ENCODE results near the gene FIZ1.

FIZ1 gene

DNA sequence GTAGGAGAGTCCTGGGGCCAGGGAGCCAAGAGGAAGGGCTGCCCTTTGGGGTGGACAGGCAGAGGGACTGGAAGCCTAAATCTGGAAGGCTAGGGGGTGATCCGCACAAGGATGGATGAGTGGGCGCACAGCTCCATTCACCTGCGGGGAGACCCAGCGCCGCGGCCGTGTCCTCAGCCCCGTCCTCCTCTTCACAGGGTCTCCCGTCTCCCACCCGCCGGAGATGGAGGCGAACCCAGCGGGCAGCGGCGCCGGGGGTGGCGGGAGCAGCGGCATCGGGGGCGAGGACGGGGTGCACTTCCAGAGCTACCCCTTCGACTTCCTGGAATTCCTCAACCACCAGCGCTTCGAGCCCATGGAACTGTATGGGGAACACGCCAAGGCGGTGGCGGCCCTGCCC lies 14.1 kb upstream of the FIZ1 start:
- no peak for DNase-seq

DNA sequence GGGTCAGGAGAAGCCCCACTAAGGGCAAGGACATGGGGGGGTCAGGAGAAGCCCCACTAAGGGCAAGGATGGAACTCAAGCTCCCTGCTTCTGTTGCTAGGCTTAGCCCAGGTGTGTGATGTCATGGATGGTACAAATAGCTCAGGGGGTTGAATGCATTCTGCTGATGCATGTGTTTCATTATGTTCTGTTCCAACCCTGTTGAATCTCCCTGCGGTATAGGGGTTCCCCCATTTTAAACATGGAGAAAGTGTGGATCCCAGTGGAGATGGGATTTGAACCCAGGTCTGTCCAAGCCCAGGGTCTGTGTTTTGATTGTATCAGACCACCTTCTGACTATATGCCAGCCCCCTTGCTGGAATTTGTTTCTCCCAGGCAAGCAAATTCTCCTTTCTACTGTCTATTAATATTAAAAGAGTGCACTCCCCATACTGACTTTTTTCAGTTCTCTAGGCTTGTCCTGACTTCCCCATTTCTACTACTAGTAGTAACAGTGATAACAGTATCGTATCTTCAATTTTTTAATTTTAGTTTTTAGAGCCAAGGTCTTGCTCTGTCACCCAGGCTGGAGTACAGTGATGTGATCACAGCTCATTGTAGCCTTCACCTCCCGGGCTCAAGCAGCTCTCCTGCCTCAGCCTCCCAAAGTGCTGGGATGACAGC lies 12.8 kb upstream of the FIZ1 start:
- DNase-seq = no peak

DNA sequence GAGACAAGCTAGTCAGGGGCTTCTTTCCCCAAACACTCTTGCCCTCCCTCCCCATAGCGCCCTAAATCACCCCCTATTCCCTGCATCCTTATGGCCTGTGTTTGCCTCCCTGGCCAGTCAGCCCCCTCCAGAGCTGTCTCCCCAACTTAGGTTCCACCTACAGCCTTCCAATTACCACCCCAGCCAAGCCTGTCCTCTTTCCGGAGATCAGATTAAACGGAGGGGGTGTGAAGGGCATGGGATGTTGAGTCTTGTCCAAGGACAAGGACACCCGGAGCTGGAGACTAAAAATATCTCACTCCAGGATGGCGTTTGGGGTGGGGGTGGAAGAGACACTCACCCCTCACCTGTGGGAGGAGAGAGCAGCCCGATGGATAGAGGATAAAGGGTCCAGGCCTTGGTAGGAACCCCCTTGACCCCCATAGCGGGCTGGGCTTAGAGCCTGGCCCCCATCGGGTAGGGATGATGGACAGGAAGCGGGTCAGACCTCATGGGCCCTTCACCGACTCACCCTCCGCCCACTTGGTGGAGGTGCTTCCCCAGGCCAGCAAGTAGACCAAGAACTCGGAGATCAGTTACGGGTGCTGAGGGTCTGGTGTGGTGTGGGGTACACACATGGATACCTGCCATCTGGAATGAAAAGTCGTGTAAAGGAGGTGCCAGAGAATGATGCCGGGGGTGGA lies 12.1 kb upstream of the FIZ1 start:
- DNase-seq = no peak

DNA sequence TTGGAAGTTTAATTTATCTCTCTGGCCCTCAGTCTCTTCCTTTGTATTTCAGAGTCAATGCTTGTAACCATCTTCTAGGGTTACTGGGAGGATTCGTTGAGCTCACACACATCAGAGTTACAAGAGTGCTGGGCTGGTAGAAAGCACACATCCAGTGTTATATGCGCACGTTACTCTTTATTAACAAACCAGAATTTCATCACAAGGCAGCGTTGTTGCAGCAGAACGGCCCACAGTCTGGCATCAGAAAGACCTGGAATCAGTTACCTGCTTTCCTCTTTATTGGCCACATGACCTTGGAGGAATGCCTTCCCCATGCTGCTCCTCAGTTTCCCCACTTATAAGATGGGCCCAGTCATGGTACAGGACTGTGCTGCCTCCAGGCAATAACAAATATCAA lies 10.0 kb upstream of the FIZ1 start:
- DNase-seq = no peak

DNA sequence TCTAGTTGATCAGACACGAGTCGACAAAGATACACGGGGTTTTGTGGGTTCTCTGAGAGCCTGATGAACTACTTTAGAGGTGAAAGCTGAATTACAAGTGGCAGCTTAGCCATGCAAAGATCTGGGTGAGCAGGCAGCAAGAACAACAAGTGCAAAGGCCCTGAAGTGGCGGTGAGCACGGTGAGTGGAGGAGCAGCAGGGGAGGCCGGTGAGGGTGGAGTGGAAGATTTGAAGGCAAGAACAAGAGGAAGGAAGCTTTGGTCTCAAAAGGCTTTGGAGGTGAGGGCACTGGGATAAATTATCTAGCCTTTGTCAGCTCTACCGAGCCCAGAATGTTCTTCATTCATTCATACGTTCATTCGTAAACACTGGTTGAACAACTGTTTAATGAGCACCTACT lies 7.5 kb upstream of the FIZ1 start:
- no peak for DNase-seq

DNA sequence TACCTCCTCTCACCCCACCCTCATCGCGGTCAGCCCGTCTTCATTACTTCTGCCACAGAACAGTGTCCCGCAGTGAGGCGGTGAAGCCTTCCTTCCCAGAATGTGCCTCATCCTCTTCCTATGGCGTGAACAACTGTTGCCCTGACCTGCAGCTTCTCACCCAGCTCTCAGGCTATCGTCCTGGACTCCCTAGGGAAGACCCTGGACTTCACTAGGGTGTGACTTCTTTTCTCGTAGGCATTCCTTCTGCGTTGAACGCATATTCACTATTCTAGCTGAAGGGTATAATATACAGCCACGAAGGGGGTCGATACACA lies 7.1 kb upstream of the FIZ1 start:
- DNase-seq = no peak

DNA sequence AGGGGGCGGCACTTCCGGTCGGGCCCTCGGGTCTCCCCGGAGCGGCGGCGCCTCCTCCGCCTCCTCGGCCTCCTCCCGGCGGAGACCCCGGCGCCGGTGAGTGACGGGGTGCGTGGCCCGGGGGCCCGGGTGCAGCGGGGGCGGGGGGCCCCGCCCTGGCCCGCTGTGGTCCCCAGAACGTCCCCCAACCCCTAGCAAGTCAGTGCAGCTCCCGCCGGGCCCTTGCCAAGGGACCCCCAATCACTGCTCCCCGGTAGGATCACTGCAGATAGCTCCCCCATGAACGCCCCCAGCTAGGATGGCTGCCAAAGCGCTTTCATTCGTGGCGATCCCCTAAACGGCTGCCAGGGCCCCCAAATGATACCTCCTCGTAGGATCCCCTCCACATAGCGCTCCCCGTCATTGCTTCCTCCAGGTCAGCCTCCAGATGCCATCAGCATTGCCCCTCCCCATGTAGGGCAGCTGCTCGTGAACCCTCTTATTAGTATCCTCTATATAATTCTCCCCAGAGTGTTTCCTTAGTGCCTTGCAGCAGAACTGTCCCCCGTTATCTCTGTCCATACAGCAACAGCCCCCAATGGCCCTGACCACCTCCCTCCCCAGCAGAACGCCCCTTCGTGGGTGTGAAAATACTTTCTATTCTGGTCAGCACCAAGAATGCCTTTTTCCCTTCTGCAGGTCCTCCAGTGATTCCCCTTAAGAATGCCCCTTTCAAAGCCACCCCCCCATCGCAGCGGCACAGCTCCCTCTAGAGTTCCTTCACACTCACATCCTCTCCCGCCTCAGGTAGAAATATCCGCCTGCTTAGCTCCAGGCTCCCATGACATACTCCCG lies 6.5 kb upstream of the FIZ1 start, which contains the start of gene ZNF865:
ZNF865 (plus strand) TSS at position 11 of the 834 bp plus-strand sequence. CDS start 7,972 bp downstream, outside the sequence.
- peak; percentile 68 to 75 for DNase-seq

DNA sequence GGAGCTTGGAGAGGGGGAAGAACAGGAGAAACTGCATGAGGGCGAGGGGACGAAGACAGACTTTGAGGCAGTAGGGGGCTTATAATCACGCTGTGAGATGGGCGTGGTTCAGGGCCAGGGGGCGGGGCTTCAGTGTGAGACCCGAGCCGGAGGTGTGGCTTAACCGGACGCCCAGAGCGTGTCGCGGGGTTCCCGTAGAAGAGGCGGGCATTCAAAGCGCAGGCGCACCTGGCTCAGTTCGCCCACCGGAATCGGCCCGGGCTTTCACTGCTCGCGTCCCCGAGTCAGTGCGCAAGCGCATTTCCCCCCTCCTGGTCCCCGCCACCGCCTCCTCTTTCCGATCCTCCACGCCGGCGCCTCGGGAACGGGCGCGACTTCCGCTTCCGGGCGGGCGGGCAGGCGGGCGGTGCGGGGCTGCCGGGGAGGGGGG lies 5.9 kb upstream of the FIZ1 start:
- peak; percentile 98 to 99 for DNase-seq

DNA sequence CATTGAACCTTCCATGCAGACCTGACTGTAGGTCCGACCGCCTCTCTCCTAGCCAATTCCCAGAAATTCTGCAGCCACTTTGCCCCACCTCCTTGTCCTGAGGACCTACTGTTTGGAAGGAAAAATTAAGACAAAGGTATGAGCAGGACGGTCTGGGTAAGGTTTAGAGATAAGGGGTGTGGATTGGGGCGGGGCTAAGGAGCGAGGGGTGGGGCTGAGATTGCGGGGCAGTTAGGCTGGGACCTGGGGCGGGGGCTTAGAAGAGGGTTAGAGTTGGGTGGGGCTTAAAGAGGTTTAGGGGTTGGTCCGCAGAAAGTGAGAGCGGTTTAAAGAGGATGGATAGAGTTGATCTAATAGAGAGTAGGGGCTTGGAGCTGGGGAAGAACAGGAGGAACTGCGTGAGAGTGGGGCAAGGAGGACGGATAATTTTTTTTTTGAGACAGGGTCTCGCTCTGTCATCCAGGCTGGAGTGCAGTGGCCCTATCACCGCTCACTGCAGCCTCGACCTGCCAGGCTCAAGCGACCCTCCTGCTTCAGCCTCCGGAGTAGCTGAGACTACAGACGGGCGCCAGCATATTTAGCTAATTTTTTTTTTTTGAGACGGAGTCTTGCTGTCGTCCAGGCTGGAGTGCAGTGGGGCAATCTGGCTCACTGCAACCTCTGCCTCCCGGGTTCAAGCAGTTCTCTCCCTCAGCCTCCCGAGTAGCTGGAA lies 4.4 kb upstream of the FIZ1 start:
- no peak for DNase-seq

DNA sequence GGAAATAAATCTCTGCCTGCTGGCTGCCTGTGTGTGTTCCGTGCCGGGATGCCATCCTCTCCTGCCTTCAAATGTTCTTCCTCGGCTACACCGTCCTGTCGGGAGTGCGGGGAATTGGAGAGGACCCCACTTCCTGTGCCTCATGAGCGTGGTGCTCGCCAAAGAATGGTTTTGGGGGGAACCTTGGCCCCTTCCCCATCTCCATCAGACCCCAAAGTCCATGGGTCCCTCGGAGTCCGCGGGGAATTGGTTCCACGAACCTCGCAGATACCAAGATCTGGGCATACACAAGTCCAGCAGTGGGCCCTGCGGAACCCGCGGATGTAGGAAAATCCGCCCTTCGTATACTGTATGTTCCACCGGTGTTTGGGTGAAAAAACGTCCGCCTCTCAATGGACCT lies 3.8 kb upstream of the FIZ1 start:
- no peak for DNase-seq

DNA sequence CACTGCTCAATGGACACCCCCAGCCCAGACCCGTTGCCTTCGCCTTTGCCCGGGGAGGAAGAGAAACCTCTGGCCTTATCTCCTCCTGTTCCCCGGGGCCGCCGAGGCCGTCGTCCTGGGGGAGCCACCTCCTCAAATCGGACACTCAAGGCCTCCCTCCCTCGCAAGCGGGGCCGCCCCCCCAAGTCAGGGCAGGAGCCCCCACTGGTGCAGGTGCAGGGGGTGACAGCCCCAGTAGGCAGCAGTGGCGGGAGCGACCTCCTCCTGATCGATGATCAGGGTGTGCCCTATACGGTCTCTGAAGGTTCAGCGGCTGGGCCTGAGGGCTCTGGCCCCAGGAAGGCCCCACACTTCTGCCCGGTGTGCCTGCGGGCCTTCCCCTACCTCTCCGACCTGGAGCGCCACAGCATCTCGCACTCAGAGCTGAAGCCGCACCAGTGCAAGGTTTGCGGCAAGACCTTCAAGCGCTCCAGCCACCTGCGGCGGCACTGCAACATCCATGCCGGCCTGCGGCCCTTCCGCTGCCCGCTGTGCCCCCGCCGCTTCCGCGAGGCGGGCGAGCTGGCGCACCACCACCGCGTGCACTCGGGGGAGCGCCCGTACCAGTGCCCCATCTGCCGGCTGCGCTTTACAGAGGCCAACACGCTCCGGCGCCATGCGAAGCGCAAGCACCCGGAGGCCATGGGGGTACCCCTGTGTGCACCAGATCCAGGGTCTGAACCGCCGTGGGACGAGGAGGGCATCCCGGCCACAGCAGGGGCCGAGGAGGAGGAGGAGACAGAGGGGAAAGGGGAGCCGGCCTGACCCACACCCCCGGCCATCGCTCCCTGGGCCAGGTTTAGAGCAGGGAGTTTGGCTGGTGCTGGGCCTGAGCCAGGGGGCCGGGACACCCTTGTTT lies 3.0 kb upstream of the FIZ1 start:
- no peak for DNase-seq

DNA sequence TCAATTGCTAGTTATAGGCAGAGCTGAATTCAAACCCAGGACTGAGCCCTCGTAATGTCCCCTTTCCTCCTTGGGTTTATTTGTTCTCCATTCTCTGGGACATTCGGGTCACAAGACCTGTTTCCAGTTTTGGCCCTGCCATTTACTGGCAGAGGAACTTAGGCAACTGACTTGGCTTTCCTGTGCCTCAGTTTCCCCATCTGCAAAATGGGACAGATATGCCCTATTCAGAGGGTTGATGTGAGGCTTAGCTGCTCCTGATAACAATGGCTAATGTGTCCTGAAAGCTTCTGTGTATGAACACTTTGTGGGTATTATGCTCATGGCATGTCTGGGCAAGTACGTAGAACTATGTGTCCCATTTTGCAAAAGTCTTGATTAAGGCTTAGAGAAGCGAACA lies 1.8 kb upstream of the FIZ1 start:
- no peak for DNase-seq

DNA sequence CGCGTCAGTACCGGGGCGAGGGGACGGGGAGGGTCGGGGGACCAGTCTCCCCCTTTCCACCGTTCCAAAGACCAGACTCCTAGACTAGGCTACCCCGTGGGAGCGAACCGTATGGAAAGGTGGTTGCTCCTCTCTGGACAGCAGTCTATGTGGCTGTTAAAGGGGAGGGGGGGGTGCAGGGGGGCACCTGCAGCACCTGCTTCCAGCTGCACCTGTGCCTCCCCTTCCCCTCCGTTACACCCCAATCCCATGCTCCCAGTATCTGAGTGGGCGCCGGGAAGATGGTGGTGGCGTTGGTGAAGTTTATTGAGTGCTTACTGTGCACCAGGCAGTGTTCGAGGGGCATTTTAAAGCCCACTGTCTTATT lies 1.3 kb upstream of the FIZ1 start:
- DNase-seq = no peak

DNA sequence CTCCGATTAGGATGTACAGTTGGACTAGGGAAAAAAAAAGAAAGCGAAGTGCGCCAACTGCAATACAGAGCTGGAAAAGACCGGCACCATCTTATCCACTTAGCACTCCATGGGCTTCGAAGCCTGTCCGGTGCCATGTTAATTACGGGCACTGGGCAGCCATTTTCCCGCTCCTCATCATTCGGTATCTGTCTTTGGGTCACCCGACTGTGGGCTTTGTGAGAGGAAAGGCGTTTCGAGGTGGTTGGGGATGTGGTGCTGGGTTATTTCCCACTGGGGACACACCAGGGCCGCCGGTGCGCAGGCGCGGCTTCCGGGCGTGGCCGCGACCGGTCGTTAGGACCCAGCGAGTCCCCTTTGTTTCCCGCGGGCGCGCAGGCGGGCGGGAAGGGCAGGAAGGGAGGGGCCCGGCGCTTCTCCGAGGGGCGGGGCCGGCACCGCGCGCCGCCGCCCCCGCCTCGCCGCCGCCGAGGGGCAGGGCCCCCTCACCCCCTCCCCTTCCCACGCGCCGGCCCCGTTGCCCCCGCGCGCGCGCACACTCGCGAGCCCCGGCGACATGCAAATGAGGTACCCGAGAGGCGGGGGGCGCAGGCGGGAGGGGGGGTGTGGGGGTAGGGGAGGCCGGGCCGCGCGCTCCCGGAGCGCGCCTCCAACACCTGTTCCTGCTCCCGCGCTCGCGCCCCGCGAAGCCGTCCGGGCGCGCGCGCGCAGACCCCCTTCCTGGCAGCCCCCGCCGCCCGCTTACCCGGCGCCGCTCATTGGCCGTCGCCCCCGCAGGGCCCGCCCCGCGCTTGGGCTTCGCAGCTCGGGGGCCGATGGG lies 735 bp upstream of the FIZ1 start, which contains the start of gene ZNF524:
ZNF524 (plus strand) TSS at position 447 of the 820 bp plus-strand sequence. CDS start 1,825 bp downstream, outside the sequence.
- peak; percentile 88 to 91 for DNase-seq

DNA sequence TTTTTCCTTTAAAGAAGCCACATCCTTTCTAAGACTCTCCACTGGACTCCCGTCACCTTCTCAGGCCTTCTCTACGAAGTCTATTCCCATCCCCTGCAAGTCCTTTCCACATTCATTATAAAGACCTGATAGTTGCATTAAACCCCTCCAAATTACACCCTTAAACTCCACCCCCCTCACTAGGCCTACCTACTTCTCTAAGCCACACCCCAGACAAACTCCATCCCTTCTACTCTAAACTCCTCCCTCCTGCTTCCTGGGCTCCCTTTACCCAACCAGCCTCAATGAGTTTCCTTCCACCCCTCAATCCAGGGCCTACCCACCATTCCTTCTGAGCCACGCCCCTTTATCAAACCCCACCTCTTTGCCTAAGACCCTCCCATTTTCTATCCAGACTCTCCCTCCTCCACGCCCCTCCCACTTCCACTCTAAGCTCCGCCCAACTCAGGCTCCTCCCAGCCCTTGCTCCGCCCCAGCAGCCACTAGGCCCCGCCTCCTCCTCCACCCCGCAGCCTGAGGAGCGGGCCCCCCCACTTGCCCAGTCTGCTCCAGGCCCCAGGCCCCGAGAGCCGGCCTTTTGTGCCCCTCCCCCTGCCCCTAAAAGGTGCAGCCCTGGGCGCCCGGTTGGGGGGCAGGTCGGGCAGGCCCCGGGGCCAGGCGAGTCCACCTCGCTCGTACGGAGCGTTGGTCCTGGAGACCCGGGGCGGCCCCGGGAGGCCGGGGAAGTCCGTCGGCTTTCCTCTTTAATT lies 424 bp downstream of the FIZ1 start:
- DNase-seq = peak; percentile 93 to 96

DNA sequence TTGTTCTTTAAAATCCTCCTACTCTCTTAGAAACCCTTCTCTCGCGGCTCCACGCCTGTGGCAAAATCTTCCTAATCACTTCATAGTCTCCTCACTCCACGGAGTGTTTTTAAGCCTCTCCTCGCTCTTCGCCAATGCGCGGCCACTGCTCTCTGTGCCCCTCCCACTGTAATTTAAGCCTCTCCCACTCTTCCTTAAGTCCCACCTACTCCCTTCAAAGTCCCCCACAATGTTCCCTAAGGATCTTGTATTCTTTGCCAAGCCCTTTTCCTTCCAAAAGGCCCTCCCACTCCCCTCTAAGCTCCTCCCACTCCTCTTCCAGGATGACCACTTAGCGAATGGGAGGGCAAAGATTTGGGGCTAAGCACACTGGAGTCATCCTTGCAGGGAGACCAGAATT lies 1.3 kb downstream of the FIZ1 start:
- no peak for DNase-seq

DNA sequence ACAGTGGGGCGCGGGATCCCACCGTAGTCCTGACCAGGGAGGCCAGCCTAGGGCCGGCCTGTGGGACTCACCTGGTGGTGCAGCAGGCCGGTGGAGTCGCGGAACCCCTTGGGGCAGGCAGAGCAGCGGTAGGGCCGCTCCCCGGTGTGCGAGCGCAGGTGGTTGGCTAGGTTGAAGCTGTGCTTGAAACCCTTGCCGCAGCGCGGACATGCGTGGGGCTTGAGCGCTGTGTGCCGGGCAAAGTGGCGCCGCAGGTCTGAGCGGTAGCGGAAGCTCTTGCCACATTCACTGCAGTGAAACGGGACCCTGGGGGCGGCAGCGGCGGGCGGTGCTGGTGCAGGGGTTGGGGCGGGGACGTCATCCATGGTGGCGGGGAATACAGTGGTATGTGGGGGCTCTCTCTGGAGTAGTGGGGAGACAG lies 1.8 kb downstream of the FIZ1 start:
- DNase-seq = no peak

DNA sequence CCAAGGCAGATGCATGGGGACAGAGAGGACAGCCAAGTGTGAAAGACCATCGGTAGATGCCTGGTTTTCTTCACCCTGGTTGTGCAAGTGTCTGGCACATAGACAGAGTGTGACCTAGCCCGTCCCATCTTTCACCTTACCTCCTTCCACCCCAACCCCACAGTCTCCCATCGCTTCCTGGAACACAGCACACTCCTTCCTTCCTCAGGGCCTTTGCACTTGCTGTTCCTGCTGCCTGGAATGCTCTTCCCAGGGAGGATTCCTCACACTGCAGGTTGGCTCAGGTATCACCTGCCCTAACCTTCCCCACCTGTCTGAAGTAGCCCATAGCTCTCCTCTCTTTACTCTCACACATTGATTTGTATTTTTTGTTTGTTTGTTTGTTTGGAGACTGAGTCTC lies 3.0 kb downstream of the FIZ1 start:
- DNase-seq = no peak

DNA sequence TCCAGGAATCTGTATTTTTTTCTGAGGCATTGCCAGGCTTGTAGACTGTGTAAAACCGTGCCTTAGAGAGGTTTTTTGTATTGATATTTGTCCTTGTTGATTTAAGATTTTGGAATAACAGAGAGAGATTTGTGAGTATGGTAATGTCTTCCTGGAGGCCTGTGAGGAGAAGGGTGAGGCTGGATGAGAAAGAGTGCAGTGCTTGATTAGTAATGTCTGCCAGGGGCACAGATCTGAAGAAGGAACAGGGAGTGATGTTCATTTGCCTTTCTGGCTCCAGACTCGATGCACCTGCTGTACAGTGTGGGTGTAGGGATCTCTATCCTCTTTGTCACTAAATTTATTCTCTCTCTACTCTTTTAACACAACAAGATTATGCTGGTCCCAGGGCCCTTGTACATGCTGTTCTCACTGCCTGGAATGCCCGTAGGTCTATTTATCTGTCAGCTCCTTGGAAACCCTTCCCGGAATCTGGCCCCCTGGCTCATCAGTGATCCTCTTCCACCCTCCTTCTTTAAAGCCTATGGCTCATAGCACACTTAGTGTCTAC lies 4.2 kb downstream of the FIZ1 start:
- no peak for DNase-seq

Measured in CD4-positive, alpha-beta T cell treated with Interferon alpha-2 for 1 hour (primary cell).